Gastroesophageal sphincter (tissue), 3 donors: ENCODE measurements around the gene TARDBP.

Experiments used
- CTCF ChIP-seq, 4 experiments: fragments of 200-600 bp in 2 of 4; fragments of 450-650 bp in 2 of 4; sonication (generic) in 1 of 4; IDR thresholded peaks; one replicate each; pipeline ENCODE4 v1.5.1; 2017 to 2019; ENCODE audit warnings: antibody characterized with exemption in 4 of 4, mild to moderate bottlenecking in 2 of 4, moderate library complexity in 2 of 4
- EP300 ChIP-seq: sonication (generic); formaldehyde crosslinking; IDR thresholded peaks from one replicate; pipeline ENCODE4 v1.6.1; 2017; ENCODE audit warnings: antibody characterized with exemption, mild to moderate bottlenecking
- POLR2A ChIP-seq, 2 donors: fragments of 450-650 bp; IDR thresholded peaks; one replicate each; pipeline ENCODE4 v1.6.1; 2017; ENCODE audit warnings: antibody characterized with exemption in 2 of 2, mild to moderate bottlenecking in 2 of 2, moderate library complexity in 1 of 2

GRCh38 chr1:11012260-11013159 is at the start of gene TARDBP:
- TF ChIP-seq CTCF (IDR thresholded peaks at IDR 0.05) (no peak), POLR2A (IDR thresholded peaks at IDR 0.05) (peak; percentile 87 to 92), EP300 (no peak)
